ENCODE results near the gene SLC22A13.
"Not testable (repeated sequence)": the region's sequence is repeated elsewhere in the genome, so short reads cannot be mapped to it uniquely, and the experiment has no call there.

Gene SLC22A13

DNA sequence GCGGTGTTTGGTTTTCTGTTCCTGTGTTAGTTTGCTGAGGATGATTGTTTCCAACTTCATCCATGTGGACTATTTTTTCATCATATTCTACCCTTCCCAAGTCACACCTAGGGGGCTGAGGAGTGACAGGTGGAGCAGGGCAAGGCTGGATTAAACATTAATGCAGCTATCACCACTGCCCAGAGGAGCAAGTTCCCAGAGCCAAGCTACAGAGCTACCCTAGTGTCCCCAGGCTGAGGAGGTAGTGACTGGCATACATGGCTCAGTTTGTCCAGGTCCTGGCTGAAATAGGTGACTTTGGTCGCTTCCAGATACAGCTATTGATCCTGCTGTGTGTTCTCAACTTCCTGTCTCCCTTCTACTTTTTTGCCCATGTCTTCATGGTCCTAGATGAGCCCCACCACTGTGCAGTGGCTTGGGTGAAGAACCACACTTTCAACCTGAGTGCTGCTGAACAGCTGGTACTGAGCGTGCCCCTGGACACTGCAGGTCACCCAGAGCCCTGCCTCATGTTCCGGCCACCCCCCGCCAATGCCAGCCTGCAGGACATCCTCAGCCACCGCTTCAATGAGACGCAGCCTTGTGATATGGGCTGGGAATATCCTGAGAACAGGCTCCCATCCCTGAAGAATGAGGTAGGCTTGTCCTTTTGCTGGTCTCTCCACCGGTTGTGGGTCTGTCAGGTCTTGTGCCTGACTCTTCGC is at the start of gene SLC22A13:
Gene SLC22A13 (plus strand): TSS at position 209 of the 704 bp plus-strand sequence. CDS start 49 bp downstream, at position 258.
- DNase-seq = no peak

DNA sequence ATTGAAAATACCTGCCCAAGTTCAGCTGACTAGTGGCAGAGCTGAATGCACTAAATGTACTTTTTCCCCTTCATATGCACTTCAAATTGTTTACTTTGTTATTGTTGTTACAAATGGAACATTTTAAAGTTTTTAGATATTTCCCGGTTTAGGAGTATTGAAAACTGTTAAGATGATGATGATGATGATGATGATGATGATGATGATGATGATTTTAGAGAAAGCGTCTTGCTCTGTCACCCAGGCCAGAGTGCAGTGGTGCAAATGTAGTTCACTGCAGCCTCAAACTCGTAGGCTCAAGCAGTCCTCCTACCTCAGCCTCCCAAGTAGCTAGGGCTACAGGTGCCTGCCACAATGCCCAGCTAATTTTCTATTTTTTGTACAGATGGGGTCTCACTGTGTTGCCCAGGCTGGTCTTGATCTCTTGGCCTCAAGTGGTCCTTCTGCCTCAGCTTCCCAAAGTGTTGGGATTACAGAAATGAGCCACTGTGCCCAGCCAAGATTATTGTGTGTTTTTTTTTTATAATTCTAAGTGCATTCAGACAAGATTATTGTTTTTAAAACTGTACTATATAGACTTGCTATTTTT is 45.9 kb upstream of the SLC22A13 start:
- DNase-seq = no peak

DNA sequence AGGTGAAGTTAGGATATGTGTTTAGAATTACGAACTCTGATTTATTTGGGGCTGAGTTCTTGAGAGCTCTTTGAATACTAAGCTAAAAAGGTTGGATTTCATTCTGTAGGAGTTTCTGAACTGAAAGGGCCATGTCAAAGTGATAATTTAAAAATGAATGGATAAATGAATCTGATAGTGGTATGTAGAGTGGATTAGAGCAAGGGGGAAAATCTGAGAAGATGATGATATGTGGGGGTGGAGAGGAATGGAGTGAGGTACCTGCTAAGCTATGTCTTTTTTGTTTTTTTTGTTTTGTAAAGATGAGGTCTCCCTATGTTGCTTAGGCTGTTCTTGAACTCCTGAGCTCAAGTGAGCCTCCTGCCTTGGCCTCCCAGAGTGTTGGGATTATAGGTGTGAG is 44.6 kb upstream of the SLC22A13 start:
- no peak for DNase-seq

DNA sequence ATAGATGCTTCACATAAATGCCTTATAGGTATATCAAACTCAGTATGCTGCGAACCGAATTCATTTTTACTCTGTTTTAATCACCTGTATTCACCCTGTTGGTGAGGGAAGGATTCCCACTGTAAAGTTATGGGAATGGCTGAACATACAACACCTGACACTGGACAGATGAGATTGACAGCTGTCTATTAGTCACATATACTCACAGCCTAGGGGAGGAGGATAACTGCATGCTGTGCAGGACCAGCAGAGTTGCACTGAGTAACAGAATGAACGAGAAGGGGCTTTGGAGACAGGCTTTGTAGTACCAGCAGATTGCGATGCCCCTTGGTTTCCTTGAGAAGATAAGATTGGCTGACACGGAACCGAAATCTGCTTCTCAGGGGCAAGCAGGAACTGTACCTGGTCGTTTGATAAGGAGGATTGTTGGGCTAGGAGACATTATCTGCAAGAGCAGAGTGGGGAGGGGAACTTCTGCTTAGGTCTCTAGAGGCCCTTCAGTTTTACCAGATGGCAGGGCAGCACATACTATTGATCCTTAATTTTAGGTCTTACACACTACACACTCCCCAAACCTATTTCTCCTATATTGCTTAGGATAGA is 43.5 kb upstream of the SLC22A13 start:
- no peak for DNase-seq

- no peak for DNase-seq
These were observed 41.3 kb upstream of the SLC22A13 start for GRCh38 chr3:38224357-38224756.

DNA sequence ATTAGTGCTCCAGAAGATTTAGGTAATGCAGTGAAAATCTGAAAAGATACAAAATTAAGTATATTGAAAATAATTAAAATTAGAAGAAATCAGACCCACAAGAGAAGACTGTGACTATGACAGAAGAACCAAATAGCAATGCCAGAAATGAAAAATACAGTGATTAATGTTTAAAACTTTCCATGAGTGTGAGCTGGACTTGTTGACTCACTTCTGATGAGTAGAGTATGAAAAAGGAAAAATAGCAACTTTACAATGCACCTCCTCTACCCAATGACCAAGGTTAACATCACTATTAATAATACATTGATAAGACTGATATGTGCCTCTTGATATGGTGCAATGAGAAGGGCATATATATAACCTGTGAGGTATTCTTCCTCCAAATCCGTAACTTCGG is 39.3 kb upstream of the SLC22A13 start:
- no peak for DNase-seq

DNA sequence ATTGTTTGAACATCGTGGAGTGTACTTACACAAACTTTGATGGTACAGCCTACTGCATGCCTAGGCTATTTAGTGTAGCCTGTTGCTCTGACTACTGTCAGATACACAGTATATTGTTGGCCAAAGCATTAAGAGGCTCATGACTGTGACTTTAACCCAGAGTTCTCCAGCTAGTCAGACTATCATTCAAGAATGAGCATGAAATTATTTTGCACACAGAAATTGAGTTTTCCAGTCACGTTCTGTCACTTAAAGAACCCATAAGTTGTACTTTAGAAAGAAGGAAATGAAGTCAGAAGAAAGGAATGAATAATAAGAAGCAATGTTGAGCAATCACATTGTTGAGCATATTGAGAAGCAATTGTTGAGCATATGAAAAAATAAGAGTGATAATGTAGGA is 37.6 kb upstream of the SLC22A13 start:
- DNase-seq = no peak

DNA sequence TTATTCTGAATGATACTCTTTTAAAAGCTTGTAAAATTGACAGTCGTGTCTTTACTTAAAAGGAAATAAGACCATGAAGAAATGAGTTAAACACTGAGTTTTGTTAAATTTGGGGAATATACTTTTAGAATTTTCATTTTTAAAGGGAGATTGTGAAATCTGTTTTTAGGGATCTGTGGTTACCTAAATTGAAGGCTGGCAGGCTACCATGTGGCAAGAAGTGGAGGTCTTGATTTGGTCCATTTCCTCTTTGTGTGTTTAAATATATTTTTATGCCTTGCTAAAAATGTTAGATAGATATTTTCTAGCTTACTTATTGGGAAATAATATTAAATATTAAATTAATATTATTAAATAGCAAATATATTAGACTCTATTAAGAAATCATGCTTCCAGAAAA is 36.6 kb upstream of the SLC22A13 start:
- DNase-seq = no peak

DNA sequence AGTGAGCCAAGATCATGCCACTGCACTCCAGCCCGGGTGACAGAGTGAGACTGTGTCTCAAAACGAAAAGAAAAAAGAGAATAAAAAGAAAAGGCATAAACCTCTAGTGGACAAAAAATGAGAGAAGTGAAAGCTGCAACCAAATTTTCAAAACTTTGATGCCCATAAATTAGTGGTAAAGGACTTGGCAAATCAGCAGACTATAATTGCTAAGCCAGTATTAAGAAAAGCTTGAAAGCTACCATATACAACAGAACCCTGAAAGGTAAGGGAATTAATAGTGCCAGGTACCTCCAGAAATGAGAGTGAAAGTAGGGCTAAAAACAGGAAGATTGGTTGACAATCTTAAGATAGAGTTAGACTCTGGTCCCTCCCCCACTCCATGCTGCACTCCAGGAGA is 32.9 kb upstream of the SLC22A13 start:
- DNase-seq = no peak

GRCh38 chr3:38235466-38235865 is 30.1 kb upstream of the SLC22A13 start:
- DNase-seq = no peak

GRCh38 chr3:38238416-38239008 is 27.1 kb upstream of the SLC22A13 start:
- DNase-seq = no peak

DNA sequence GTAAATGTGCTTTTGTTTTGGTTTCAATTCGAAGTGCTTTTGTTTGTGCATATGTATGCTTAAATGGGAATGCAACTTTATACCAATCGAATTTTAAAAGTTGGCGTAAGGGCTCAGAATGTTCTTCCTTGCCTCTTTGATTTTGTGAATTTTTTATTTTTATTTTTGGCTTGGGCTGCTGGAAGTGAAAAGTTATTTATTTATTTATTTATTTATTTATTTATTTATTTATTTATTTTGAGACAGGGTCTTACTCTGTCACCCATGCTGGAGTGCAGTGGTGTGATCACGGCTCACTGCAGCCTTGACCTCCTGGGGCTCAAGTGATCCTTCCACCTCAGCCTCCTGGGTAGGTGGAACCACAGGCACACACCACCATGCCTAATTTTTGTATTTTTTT is 22.8 kb upstream of the SLC22A13 start:
- not testable (repeated sequence) for DNase-seq

DNA sequence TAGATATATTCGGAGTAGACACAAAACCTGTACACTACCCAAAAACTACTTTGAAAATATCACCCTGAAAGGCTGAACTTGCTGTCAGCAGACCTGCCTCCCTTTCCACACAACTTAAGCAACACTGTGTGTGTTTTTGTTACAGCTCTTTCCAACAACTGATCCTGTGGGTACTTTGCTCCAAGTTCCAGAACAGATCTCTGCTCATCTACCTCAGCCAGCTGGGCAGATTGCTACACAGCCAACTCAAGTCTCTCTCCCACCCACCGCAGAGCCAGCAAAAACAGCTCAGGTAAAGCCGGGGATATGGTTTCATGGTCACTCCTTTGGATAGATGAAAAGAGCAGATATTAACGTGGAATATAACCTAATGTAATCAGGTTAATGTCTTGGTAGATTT is 19.7 kb upstream of the SLC22A13 start:
- DNase-seq = no peak

- no peak for DNase-seq
These were observed 18.1 kb upstream of the SLC22A13 start for GRCh38 chr3:38247366-38248035.

- DNase-seq = no peak
These were observed 15.4 kb upstream of the SLC22A13 start for GRCh38 chr3:38250198-38250597.

DNA sequence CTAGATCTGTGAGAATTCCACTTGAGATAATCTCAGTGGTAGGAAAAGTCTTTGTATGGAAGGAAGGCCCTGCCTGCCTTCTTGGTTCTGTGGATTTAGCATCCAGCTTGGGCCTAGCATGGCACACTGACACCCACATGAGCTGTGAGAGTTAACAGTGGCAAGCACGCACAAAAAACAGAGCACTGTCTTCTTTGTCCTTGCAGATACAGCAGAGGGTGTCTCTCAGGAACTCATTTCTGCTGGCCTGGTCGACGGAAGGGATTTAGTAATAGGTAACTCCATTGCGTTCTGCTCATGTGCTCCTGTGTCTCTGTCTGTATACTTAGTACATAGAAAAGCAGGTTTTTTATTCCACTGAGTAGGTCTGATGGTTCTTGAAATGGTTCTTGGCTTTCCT is 14.4 kb upstream of the SLC22A13 start:
- no peak for DNase-seq

DNA sequence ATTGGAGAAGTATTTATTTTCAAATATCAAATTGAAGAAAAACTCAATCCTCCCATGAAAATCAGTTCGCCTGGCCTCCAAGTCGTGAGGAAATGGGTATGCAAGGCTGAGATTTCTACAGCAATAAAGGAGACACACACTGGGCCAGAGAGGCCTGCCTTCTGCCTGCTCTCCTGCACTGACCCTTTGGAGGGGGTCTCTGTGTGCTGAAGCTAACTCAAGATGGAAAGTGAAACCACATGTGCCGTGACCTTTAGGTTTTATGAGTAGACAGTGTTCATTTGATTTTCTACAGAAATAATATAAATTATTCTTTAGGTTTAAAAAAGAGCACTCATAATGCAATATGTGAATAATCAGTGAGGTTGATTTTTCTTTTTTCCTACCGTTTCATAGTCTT is 11.9 kb upstream of the SLC22A13 start:
- DNase-seq = no peak

DNA sequence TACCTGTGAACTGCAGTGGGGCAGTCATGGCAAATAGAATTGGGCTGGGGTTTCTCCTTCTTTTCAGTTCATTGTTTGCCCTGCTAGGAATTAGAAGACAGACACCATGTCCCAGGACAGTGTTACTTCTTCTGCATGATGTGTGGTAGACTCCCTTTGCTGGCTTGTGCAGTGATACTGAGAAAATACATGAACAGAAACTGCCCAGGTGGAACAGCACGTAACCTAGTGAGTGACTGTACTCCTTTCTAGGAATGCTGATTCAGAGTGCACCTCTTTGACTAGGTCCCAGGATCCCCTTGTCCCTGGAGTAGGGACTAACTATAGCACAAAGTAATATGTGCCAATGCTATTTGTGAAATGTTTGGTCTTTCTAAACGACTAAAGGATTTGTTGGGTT is 10.7 kb upstream of the SLC22A13 start:
- DNase-seq = no peak

DNA sequence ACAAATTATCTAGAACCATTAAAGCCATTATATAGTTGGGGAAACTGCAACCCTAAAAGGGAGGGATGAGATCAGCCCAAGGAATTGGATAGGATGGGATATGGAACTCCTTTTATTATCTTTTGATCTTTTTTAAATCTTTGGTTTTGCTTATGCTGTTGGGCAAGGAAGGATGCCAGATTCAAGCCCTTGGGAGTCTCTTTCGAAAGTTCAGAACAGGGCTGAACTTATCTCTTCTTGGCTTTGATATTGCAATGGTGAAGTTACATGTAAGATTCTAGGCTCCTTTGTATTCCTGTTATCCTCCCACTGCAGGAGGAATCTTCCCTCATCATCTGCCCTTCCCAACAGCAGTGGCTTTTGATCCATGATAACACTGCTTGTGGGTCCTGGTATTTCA is 10.0 kb upstream of the SLC22A13 start:
- DNase-seq = no peak

- DNase-seq = no peak
These were observed 8.0 kb upstream of the SLC22A13 start for GRCh38 chr3:38257583-38257982.

DNA sequence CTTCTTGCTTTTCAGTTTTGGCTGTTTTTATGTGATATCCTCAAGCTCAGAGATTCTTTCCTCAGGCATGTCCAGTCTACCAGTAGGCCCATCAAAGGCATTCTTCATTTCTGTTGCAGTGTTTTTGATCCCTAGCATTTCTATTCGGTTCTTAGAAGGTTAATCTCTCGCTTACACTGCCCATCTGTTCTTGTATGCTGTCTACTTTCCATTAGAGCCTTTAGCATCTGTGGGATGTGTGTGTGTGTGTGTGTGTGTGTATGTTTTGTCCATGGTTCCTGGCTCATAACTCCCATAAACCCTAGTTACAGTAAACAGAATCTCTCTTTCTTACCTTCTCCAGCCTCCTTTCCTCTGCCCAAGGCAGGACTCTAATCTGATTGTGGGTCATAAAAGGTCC is 5.1 kb upstream of the SLC22A13 start:
- no peak for DNase-seq

DNA sequence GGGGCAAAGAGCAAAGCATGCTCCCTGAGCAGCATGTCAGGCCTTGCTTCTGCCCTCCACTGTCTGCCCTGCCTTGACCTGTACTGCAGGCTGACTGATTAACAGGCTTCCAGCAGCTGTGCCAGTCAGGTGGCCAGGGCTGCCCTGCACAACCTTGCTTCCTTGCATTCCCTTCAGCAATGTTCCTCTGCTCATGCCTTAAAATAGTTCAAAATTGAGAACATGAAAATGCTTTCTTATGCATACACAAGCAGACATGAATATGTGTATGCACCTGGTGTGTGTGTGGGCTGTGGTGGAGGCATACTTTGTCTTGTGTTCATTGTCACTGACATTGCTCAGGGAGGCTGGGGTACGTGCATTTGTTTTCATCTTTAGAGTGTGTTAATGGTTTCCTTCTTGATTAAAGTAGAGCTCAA is 1.2 kb upstream of the SLC22A13 start:
- DNase-seq = no peak

GRCh38 chr3:38264779-38265178 is 833 bp upstream of the SLC22A13 start:
- DNase-seq = no peak

DNA sequence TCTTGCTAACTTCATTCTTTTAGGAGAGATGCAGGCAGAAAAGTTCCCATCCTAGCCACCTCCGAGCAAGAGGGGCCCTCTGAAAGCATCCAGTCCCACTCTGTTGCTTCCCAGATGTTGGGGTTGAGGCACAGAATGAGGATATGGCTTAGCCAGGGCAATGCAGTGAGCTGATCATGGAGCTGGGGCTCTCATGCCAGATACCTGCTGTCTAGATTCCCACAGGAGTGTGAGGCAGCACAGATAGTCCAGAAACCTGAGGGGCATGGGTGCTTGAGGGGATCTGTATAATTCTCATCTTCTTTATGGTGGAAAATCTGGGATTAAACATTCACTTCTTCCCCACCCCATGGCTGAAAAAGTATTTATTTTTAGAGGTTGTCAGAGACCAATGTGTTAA is 1.2 kb downstream of the SLC22A13 start:
- no peak for DNase-seq
